ENCODE results near the gene SPESP1. TPM values are rescaled to one million over a fixed set of nuclear protein-coding genes. Genes with fewer than 3 reads are reported as not detected.

SPESP1 gene
- total RNA-seq, 1 donor from 2014 or later: 2.0 TPM

- no peaks in the 10 kb centered on the region for H3K27me3 ChIP-seq (ENCODE audit: low read depth)
- DNase-seq (no peak), ATAC-seq (no peak)
- H3K4me3 ChIP-seq: no peak overlapping the region
- intact Hi-C loops (cut with DNase I): no loop called here
- no peaks in the 10 kb centered on the region for H3K9me3 ChIP-seq
- H3K36me3 ChIP-seq: no peaks in the 10 kb centered on the region
- H3K27ac ChIP-seq: no peak overlapping the region
- no peak for TF ChIP-seq CTCF (IDR thresholded peaks at IDR 0.05)
- H3K4me1 ChIP-seq: no peaks in the 10 kb centered on the region
Observed at GRCh38 chr15:68981941-68982340, 51.6 kb downstream of the SPESP1 start.

- intact Hi-C loops (cut with DNase I): no loop called here
- H3K4me1 ChIP-seq: no peaks in the 10 kb centered on the region
- DNase-seq (no peak), ATAC-seq (no peak)
- no peak overlapping the region for H3K27ac ChIP-seq
- H3K36me3 ChIP-seq: no peaks in the 10 kb centered on the region
- H3K4me3 ChIP-seq: no peak overlapping the region
- H3K27me3 ChIP-seq (ENCODE audit: low read depth): no peaks in the 10 kb centered on the region
- no peaks in the 10 kb centered on the region for H3K9me3 ChIP-seq
- no peak for TF ChIP-seq CTCF (IDR thresholded peaks at IDR 0.05)
Observed at GRCh38 chr15:68982976-68983563, 52.7 kb downstream of the SPESP1 start.

- H3K36me3 ChIP-seq: no peaks in the 10 kb centered on the region
- H3K27me3 ChIP-seq (ENCODE audit: low read depth): no peaks in the 10 kb centered on the region
- DNase-seq (no peak), ATAC-seq (no peak)
- H3K27ac ChIP-seq: no peak overlapping the region
- H3K9me3 ChIP-seq: no peaks in the 10 kb centered on the region
- intact Hi-C loops (cut with DNase I): no loop called here
- no peak for TF ChIP-seq CTCF (IDR thresholded peaks at IDR 0.05)
- no peak overlapping the region for H3K4me3 ChIP-seq
- H3K4me1 ChIP-seq: no peaks in the 10 kb centered on the region
Observed at GRCh38 chr15:68983961-68984481, 53.7 kb downstream of the SPESP1 start.

- Histone ChIP-seq H3K4me3 (no peak overlapping the region), H3K27ac (no peak overlapping the region), H3K27me3 (ENCODE audit: low read depth) (no peaks in the 10 kb centered on the region), H3K36me3 (no peaks in the 10 kb centered on the region), H3K4me1 (no peaks in the 10 kb centered on the region), H3K9me3 (no peaks in the 10 kb centered on the region)
- intact Hi-C loops (cut with DNase I): no loop called here
- DNase-seq (no peak), ATAC-seq (no peak)
- TF ChIP-seq CTCF (IDR thresholded peaks at IDR 0.05): no peak
Observed at GRCh38 chr15:68984586-68984985, 54.3 kb downstream of the SPESP1 start.

- Histone ChIP-seq H3K27me3 (ENCODE audit: low read depth) (no peaks in the 10 kb centered on the region), H3K27ac (no peak overlapping the region), H3K9me3 (no peaks in the 10 kb centered on the region), H3K4me1 (no peaks in the 10 kb centered on the region), H3K4me3 (no peak overlapping the region), H3K36me3 (no peaks in the 10 kb centered on the region)
- intact Hi-C loops (cut with DNase I): no loop called here
- no peak for ATAC-seq
- TF ChIP-seq CTCF (IDR thresholded peaks at IDR 0.05): no peak
- no peak for DNase-seq
Observed at GRCh38 chr15:68985361-68985891, 55.1 kb downstream of the SPESP1 start.

Measured in lower lobe of right lung (tissue), 2 donors.